Measurements from ENCODE around the gene DENND4A. TPM values are rescaled to one million over a fixed set of nuclear protein-coding genes. Genes with fewer than 3 reads are reported as not detected.

The DENND4A gene
- total RNA-seq, 1 donor from 2014 or later: 8.5 TPM

GRCh38 chr15:65762399-65762798 is 29.7 kb downstream of the DENND4A start:
- Histone ChIP-seq H3K36me3 (ENCODE audit: control insufficient read depth, insufficient read depth, low read length) (no peaks in the 10 kb centered on the region), H3K27me3 (ENCODE audit: control insufficient read depth, insufficient read depth, low read length) (no peaks in the 10 kb centered on the region), H3K4me3 (ENCODE audit: low read depth, low read length) (no peak overlapping the region)
- TF ChIP-seq CTCF (IDR thresholded peaks at IDR 0.05; ENCODE audit: insufficient read depth, low read length, poor library complexity, severe bottlenecking): no peak
- DNase-seq (ENCODE audit: low read depth): no peak

GRCh38 chr15:65761210-65761926 is 30.7 kb downstream of the DENND4A start:
- no peak for DNase-seq (ENCODE audit: low read depth)
- Histone ChIP-seq H3K36me3 (ENCODE audit: control insufficient read depth, insufficient read depth, low read length) (no peaks in the 10 kb centered on the region), H3K27me3 (ENCODE audit: control insufficient read depth, insufficient read depth, low read length) (no peaks in the 10 kb centered on the region), H3K4me3 (ENCODE audit: low read depth, low read length) (no peak overlapping the region)
- TF ChIP-seq CTCF (IDR thresholded peaks at IDR 0.05; ENCODE audit: insufficient read depth, low read length, poor library complexity, severe bottlenecking): no peak

- Histone ChIP-seq H3K27me3 (ENCODE audit: control insufficient read depth, insufficient read depth, low read length) (no peaks in the 10 kb centered on the region), H3K36me3 (ENCODE audit: control insufficient read depth, insufficient read depth, low read length) (no peaks in the 10 kb centered on the region), H3K4me3 (ENCODE audit: low read depth, low read length) (no peak overlapping the region)
- no peak for DNase-seq (ENCODE audit: low read depth)
- no peak for TF ChIP-seq CTCF (IDR thresholded peaks at IDR 0.05; ENCODE audit: insufficient read depth, low read length, poor library complexity, severe bottlenecking)
Measured at GRCh38 chr15:65759441-65759840, 32.7 kb downstream of the DENND4A start.

GRCh38 chr15:65758242-65758641 is 33.9 kb downstream of the DENND4A start:
- no peak for TF ChIP-seq CTCF (IDR thresholded peaks at IDR 0.05; ENCODE audit: insufficient read depth, low read length, poor library complexity, severe bottlenecking)
- DNase-seq (ENCODE audit: low read depth): no peak
- Histone ChIP-seq H3K36me3 (ENCODE audit: control insufficient read depth, insufficient read depth, low read length) (no peaks in the 10 kb centered on the region), H3K4me3 (ENCODE audit: low read depth, low read length) (no peak overlapping the region), H3K27me3 (ENCODE audit: control insufficient read depth, insufficient read depth, low read length) (no peaks in the 10 kb centered on the region)

GRCh38 chr15:65757256-65757655 is 34.8 kb downstream of the DENND4A start:
- Histone ChIP-seq H3K27me3 (ENCODE audit: control insufficient read depth, insufficient read depth, low read length) (no peaks in the 10 kb centered on the region), H3K4me3 (ENCODE audit: low read depth, low read length) (no peak overlapping the region), H3K36me3 (ENCODE audit: control insufficient read depth, insufficient read depth, low read length) (no peaks in the 10 kb centered on the region)
- no peak for TF ChIP-seq CTCF (IDR thresholded peaks at IDR 0.05; ENCODE audit: insufficient read depth, low read length, poor library complexity, severe bottlenecking)
- DNase-seq (ENCODE audit: low read depth): no peak

- Histone ChIP-seq H3K4me3 (ENCODE audit: low read depth, low read length) (no peak overlapping the region), H3K27me3 (ENCODE audit: control insufficient read depth, insufficient read depth, low read length) (no peaks in the 10 kb centered on the region), H3K36me3 (ENCODE audit: control insufficient read depth, insufficient read depth, low read length) (no peaks in the 10 kb centered on the region)
- no peak for TF ChIP-seq CTCF (IDR thresholded peaks at IDR 0.05; ENCODE audit: insufficient read depth, low read length, poor library complexity, severe bottlenecking)
- DNase-seq (ENCODE audit: low read depth): no peak
Measured at GRCh38 chr15:65752151-65752700, 39.9 kb downstream of the DENND4A start.
